DOHH2 (cell line): Measurements from ENCODE around the gene FADD.

Experiments
- H3F3A ChIP-seq: fragments of 200-600 bp; sonication (generic), shearing (Covaris generic); 2 replicates; pipeline ENCODE4 v1.6.0; 2016; ENCODE audit warnings: antibody characterized with exemption, mild to moderate bottlenecking; ENCODE audit not compliant: control insufficient read depth, insufficient read depth
- H3K27ac ChIP-seq: fragments of 200-600 bp; sonication (generic); 2 replicates; pipeline ENCODE4 v1.5.1; 2014; ENCODE audit warnings: low read depth, mild to moderate bottlenecking, low read length, moderate library complexity
- H3K27me3 ChIP-seq: fragments of 200-600 bp; sonication (generic); 2 replicates; pipeline ENCODE4 v1.6.1; 2014; ENCODE audit warnings: mild to moderate bottlenecking, low read length, mixed read lengths; ENCODE audit not compliant: control insufficient read depth
- H3K36me3 ChIP-seq: fragments of 200-600 bp; sonication (generic); 2 replicates; pipeline ENCODE4 v1.6.1; 2014; ENCODE audit warnings: mild to moderate bottlenecking, low read length, moderate library complexity, mixed read lengths; ENCODE audit not compliant: control insufficient read depth
- H3K4me1 ChIP-seq: fragments of 200-600 bp; sonication (generic); 2 replicates; pipeline ENCODE4 v1.6.1; 2014; ENCODE audit warnings: mild to moderate bottlenecking, low read length, mixed read lengths; ENCODE audit not compliant: control insufficient read depth
- H3K4me2 ChIP-seq: fragments of 200-600 bp; sonication (generic); 2 replicates; pipeline ENCODE4 v1.6.0; 2014; ENCODE audit warnings: mild to moderate bottlenecking, low read length, moderate library complexity
- H3K4me3 ChIP-seq: fragments of 200-600 bp; sonication (generic); 2 replicates; pipeline ENCODE4 v1.5.1; 2014; ENCODE audit warnings: mild to moderate bottlenecking, low read length, mixed read lengths
- H3K79me2 ChIP-seq: fragments of 200-600 bp; sonication (generic); 2 replicates; pipeline ENCODE4 v1.6.1; 2014; ENCODE audit warnings: mild to moderate bottlenecking, low read length, mixed read lengths; ENCODE audit not compliant: control insufficient read depth
- H3K9me2 ChIP-seq: fragments of 200-600 bp; sonication (generic); replicated peaks from 2 replicates; pipeline ENCODE4 v1.6.1; 2014; ENCODE audit warnings: mild to moderate bottlenecking, low read length, mixed read lengths; ENCODE audit not compliant: control insufficient read depth
- H3K9me3 ChIP-seq: fragments of 200-600 bp; sonication (generic); 2 replicates; pipeline ENCODE4 v1.6.1; 2014; ENCODE audit warnings: antibody characterized with exemption, low read length, mixed read lengths; ENCODE audit not compliant: control insufficient read depth, insufficient read depth
- H4K20me1 ChIP-seq: fragments of 200-600 bp; sonication (generic); 2 replicates; pipeline ENCODE4 v1.6.0; 2014; ENCODE audit warnings: low read depth, mild to moderate bottlenecking, antibody characterized with exemption, low read length, moderate library complexity; ENCODE audit not compliant: control insufficient read depth, insufficient read depth
- CTCF ChIP-seq: fragments of 200-600 bp; sonication (generic); IDR thresholded peaks from one replicate; pipeline ENCODE4 v1.5.1; 2014; ENCODE audit warnings: antibody characterized with exemption, mild to moderate bottlenecking, low read depth, low read length; ENCODE audit not compliant: poor library complexity, severe bottlenecking
- EZH2phosphoT487 ChIP-seq: fragments of 200-600 bp; sonication (generic); IDR thresholded peaks from 2 replicates; pipeline ENCODE4 v1.6.1; 2017; ENCODE audit warnings: borderline replicate concordance, mild to moderate bottlenecking, antibody characterized with exemption, low read length, moderate library complexity, mixed read lengths

Gene FADD

GRCh38 chr11:70230840-70231710 lies 28.0 kb downstream of the FADD start:
- Histone ChIP-seq H3F3A (no peaks in the 10 kb centered on the region), H3K27ac (no peak overlapping the region), H3K4me2 (no peak overlapping the region), H3K36me3 (no peaks in the 10 kb centered on the region), H4K20me1 (no peaks in the 10 kb centered on the region), H3K79me2 (no peaks in the 10 kb centered on the region), H3K4me1 (no peaks in the 10 kb centered on the region), H3K27me3 (peaks cover 9% of the 10 kb centered on the region), H3K4me3 (no peak overlapping the region), H3K9me3 (no peaks in the 10 kb centered on the region), H3K9me2 (no peaks in the 10 kb centered on the region)
- no peak for TF ChIP-seq EZH2phosphoT487
- no peak for TF ChIP-seq CTCF

- Histone ChIP-seq H3K9me2 (no peaks in the 10 kb centered on the region), H4K20me1 (no peaks in the 10 kb centered on the region), H3K4me2 (no peak overlapping the region), H3K36me3 (no peaks in the 10 kb centered on the region), H3K27ac (no peak overlapping the region), H3K27me3 (peaks cover 5% of the 10 kb centered on the region; the same call in 1 of the 2 replicates), H3K4me1 (no peaks in the 10 kb centered on the region), H3K79me2 (no peaks in the 10 kb centered on the region), H3K9me3 (no peaks in the 10 kb centered on the region), H3K4me3 (no peak overlapping the region), H3F3A (no peaks in the 10 kb centered on the region)
- TF ChIP-seq EZH2phosphoT487 (no peak), CTCF (no peak)
Measured at GRCh38 chr11:70233034-70233433, 29.9 kb downstream of the FADD start.

GRCh38 chr11:70233511-70233934 lies 30.4 kb downstream of the FADD start:
- no peak overlapping the region for H3K4me3 ChIP-seq
- no peaks in the 10 kb centered on the region for H3K9me3 ChIP-seq
- H3K27ac ChIP-seq = no peak overlapping the region

More at GRCh38 chr11:70233511-70233934, 30.4 kb downstream of the FADD start:
- no peaks in the 10 kb centered on the region for H3K4me1 ChIP-seq
- H3K27me3 ChIP-seq = peaks cover 5% of the 10 kb centered on the region; the same call in 1 of the 2 replicates
- TF ChIP-seq EZH2phosphoT487 = no peak
- TF ChIP-seq CTCF = no peak
- H3F3A ChIP-seq = no peaks in the 10 kb centered on the region
- H4K20me1 ChIP-seq = no peaks in the 10 kb centered on the region
- no peak overlapping the region for H3K4me2 ChIP-seq
- H3K9me2 ChIP-seq = no peaks in the 10 kb centered on the region
- H3K79me2 ChIP-seq = no peaks in the 10 kb centered on the region
- no peaks in the 10 kb centered on the region for H3K36me3 ChIP-seq
